Stimulated activated CD8-positive, alpha-beta memory T cell treated with anti-CD3 and anti-CD28 coated beads, Interleukin-7, amount 100 ng/mL, for 24 hours (primary cell): ENCODE measurements around the gene SLC39A11.
"Not testable (repeated sequence)": the region's sequence is repeated elsewhere in the genome, so short reads cannot be mapped to it uniquely, and the experiment has no call there.

Experiments used
- DNase-seq: peaks from one replicate; pipeline ENCODE4 v3.0.0-alpha.2; 2020; ENCODE audit warnings: low read depth

Gene SLC39A11

GRCh38 chr17:72713701-72714100 lies 378.8 kb downstream of the SLC39A11 start:
- DNase-seq = no peak

DNA sequence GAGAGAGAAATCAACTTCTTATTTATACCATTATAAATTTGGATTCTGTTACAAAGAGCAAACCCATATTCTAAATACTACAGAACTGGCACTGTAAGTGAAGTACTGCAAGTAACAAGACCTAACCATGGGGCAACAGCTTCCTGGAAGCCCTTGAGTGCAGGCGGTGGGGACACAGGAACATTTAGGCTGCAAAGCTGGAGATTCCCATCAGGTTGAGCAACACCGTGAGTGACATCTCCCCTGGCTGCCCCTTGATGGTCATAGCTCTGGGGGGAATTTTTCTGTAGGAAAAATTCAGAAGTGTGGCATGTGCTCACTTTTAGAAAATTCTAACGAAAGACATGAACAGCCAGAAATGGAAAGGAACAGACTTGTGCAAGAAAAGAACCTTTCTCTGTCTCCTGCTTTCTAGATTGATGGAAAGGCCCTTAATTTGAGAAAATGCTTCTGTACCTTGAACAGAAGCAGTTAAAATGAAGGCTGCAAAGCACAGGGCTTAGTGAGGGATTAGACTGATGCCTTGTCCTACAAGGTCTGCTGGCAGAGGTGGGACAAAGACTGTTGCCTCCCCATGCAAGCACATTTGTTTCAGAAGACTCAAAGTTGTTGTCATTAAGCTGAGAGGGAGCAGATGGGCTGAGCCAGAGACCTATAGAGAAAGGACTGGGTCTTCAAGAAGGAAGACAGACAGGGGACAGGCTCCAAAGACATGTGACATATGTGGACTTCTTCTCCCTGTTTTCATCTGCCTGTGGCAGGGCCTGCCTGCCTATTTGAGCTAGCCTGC lies 380.8 kb downstream of the SLC39A11 start:
- DNase-seq = no peak

DNA sequence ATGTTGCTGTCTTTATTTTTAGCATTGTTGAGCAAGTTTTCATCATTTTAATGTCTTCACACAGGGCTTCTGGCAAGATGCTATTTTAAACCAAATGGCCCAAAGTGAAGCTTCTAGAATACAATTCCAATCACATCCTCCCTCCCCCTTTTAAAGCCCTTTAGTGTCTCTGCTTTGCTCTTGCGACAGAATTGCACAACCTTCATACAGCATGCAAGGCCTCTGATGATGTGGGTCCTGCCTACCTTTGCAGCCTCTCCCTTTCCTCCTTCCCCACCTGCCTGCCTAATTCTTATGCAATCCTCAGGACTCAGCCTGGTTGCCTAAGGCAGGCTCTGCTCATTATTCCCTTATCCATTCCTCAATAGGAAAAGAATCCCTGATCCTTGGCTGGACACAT lies 381.7 kb downstream of the SLC39A11 start:
- no peak for DNase-seq

GRCh38 chr17:72710202-72710601 lies 382.3 kb downstream of the SLC39A11 start:
- no peak for DNase-seq

GRCh38 chr17:72708682-72709081 lies 383.8 kb downstream of the SLC39A11 start:
- not testable (repeated sequence) for DNase-seq

GRCh38 chr17:72707881-72708280 lies 384.6 kb downstream of the SLC39A11 start:
- no peak for DNase-seq

GRCh38 chr17:72706396-72706981 lies 386.0 kb downstream of the SLC39A11 start:
- DNase-seq = no peak

DNA sequence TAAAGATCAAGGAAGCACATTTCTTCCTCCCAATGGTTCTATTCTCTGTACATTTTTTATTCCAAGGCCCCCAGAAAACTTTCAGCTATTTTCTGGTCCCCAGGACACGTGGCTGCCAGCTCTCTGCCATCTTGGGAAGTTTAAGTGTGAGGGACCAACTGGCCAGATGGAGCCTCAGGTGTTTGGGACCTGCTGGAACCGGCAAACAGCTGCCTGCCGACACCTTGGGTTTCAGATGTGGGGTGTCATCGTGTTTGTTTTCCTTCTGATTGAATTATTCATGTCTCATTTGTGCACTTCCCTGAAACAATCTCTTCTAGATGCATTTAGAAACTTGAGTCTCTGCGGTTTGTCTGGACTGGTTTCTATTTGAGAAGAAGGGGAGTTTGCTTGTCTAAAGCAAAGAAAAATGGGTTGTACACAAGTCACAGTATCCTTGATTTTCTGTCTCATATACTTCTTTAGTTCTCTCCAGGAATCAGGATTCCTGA lies 386.5 kb downstream of the SLC39A11 start:
- no peak for DNase-seq

GRCh38 chr17:72702998-72703397 lies 389.5 kb downstream of the SLC39A11 start:
- DNase-seq = no peak

GRCh38 chr17:72702136-72702735 lies 390.3 kb downstream of the SLC39A11 start:
- no peak for DNase-seq

DNA sequence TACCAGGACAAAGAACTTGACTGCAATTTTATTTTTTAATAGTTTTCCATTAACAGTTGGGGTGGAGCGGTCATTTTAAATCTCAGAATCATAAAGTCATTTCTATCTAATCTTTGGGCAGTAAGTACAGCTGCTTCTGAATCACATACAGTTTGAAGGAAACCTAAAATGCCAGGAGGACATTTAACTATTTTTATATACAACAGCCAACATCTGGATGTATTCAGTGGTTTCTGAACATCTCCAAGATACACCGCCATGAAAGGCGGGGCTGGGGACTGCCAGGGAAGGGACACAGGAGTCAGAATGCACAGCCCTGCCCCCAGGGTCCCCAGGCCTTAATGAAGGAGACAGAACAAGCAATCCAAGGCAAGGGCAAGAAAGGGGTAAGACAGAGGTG lies 392.3 kb downstream of the SLC39A11 start:
- no peak for DNase-seq

- DNase-seq = no peak
These were observed 392.9 kb downstream of the SLC39A11 start for GRCh38 chr17:72699545-72699944.

- DNase-seq = no peak
These were observed 394.8 kb downstream of the SLC39A11 start for GRCh38 chr17:72697602-72698146.

- no peak for DNase-seq
These were observed 395.8 kb downstream of the SLC39A11 start for GRCh38 chr17:72696721-72697120.

DNA sequence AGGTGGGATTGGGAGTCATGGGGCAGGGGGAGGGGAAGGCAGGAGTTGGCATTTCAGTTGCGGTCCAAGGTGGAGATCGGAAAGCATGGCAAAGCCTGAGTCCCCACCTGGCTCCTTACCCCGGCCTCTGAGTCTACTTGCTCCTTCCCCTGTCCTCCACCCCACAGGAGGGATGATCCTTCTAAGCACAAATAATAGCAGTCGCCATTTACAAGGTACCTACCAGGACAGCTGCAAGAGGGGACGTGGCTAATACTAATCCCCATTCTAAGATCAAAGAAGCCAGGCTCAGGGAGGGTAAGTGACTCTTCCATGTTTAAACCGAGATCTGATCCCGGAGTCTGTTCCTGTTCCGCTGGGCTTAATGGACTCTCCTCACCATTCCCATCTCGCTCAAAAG lies 396.3 kb downstream of the SLC39A11 start:
- DNase-seq = no peak

DNA sequence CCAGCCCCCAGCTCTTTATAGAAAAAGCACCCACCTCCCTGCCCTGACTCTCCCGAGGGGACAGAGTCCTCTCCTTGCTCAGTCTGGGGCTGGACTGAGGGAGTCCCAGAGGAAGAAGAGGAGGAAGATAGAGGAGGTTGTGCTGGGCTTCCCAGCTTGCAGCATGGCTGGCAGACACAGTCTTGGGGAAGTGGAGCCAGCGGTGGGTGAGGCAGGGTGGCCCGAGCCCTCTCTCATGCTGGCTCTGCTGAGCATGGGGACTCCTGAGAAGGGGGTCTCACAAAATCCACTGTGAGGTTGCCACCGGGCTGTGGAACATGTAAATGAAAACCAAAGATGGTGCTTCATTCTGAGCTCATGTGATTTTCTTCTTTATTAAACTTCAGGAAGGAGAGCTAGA lies 398.5 kb downstream of the SLC39A11 start:
- DNase-seq = no peak

- no peak for DNase-seq
These were observed 399.2 kb downstream of the SLC39A11 start for GRCh38 chr17:72693151-72693878.

DNA sequence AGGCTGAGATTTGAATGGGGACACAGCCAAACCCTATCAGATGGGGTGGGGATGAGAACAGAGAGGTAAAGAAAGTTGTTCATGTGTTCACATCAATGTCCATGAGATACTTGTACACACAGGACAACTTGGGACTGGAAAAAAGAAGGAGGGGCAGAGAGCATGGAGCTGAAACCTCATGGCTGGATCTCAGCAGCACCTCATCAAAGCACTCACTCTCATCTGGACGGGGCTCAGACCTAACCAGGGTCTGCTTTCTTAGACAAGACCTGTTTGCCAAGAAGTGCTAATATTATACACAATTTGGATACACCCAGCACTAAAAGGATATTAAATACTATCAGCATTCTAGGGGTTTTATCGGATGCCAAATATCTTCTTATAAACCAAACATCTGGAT lies 399.8 kb downstream of the SLC39A11 start:
- DNase-seq = no peak

DNA sequence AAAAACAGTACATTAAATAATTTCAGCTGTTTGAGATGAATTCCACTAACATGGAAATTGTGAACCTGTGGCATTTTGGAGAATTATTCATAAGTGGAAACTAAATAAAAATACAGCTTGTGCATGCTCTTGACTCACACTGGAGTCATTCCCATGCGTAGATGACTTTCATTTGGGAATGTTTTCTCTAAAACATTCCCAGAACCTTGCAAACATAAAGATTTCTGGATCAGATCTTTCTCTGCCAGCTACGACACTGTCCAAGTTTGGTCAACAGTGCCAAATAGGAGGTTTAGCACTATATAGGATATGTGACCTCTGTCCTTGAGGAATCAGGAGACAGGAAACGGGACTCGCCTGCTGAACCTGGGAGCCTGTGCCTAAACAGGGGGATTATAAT lies 400.9 kb downstream of the SLC39A11 start:
- DNase-seq = no peak

GRCh38 chr17:72691017-72691416 lies 401.5 kb downstream of the SLC39A11 start:
- DNase-seq = no peak

GRCh38 chr17:72687886-72688285 lies 404.6 kb downstream of the SLC39A11 start:
- no peak for DNase-seq

- no peak for DNase-seq
These were observed 408.0 kb downstream of the SLC39A11 start for GRCh38 chr17:72684405-72685020.
